Dendritic cell treated with granulocyte-macrophage colony-stimulating factor and Interleukin-4, amounts not matched to agents 40 ng/mL and 50 ng/mL, for 4 days (primary cell): Measurements from ENCODE around the gene RPIA.

Experiments used
- H3K27ac Mint-ChIP-seq: one replicate; pipeline ENCODE4 v1.8.0; 2022; ENCODE audit warnings: mild to moderate bottlenecking, mixed read lengths
- H3K27me3 Mint-ChIP-seq: one replicate; pipeline ENCODE4 v1.8.0; 2022; ENCODE audit warnings: mild to moderate bottlenecking, mixed read lengths
- H3K36me3 Mint-ChIP-seq: one replicate; pipeline ENCODE4 v1.8.0; 2022; ENCODE audit warnings: low read depth, mixed read lengths
- H3K4me1 Mint-ChIP-seq: one replicate; pipeline ENCODE4 v1.8.0; 2022; ENCODE audit warnings: low read depth, mixed read lengths
- H3K4me3 Mint-ChIP-seq: one replicate; pipeline ENCODE4 v1.8.0; 2022; ENCODE audit warnings: mild to moderate bottlenecking, moderate library complexity, mixed read lengths
- H3K9me3 Mint-ChIP-seq: one replicate; pipeline ENCODE4 v1.8.0; 2022; ENCODE audit warnings: mixed read lengths
- intact Hi-C: fragments of 100-400 bp; cut with micrococcal nuclease; formaldehyde crosslinking; loops from one replicate; pipeline ENCODE4 v1.15.0; 2022

RPIA gene

DNA sequence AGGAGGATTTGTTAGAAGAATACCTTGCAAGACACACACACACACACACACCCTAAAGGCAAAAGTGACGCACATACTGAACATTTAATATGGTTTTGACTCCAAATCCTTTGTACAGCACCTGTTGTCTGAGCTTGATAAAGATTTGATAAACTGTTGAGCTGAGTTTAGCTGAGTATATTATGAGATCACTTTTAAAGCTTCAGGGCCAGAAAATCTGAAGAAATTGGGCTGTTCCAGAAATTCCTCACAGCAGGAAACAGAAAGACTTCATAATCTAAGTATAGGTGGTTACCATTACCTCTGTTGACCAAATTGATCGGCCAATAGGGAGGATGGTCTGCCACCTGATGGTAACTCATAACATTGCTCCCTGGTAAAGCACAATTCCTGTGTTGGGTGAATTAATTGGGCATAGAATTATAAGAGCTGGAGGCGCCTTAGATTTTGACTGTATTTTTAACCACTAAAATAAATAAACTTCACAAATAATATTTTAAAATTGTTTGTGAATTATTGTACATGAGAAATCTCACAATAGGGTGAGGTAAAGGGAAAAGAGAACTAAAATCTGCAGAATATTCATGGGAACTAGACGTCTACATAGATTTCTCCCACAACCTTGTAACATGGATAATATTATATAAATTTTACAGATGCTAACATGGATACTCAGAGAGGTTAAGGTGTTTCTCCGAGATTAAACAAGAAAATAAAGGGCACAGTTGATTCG lies 21.8 kb upstream of the RPIA start:
- Mint-ChIP-seq H3K27me3 (peaks cover 2% of the 10 kb centered on the region), H3K27ac (no peak overlapping the region), H3K4me1 (no peaks in the 10 kb centered on the region), H3K9me3 (no peaks in the 10 kb centered on the region), H3K4me3 (no peak overlapping the region), H3K36me3 (no peaks in the 10 kb centered on the region)
- intact Hi-C loops, result no loop called here

DNA sequence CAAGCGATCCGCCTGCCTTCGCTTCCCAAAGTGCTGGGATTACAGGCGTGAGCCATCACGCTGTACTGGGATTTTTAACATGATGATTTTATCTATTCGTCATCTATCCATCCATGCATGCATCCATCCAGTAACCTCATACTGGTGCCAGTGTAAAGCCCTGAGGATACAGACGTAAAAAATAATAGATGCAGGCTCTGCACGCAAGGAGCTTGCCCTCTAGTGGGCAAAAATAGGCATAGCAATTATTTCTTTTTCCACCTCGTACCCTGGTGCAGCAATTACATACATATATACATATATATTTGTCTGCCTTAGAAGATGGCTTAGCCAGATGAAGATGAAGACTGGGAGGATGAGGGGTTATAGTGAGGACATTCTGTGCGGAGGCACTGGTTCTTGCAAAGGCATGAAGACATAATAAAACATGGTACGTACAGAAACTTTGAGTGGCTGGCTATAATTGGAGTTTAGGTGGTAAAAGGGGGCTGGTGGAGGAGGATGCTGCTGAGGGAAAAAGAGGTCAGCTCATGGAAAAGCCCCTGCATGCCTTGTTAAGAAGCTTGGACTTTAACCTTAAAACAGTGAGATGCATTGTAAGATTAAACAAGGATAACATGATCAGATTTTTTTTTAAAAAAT lies 19.6 kb upstream of the RPIA start:
- H3K4me1 Mint-ChIP-seq, result no peaks in the 10 kb centered on the region
- no peaks in the 10 kb centered on the region for H3K9me3 Mint-ChIP-seq
- no peak overlapping the region for H3K27ac Mint-ChIP-seq
- peaks cover 2% of the 10 kb centered on the region for H3K27me3 Mint-ChIP-seq
- intact Hi-C loops, result loop anchor here (1.0 kb wide), 1 partner anchor 81 kb away; no protein-coding TSS in a partner anchor
- no peaks in the 10 kb centered on the region for H3K36me3 Mint-ChIP-seq
- no peak overlapping the region for H3K4me3 Mint-ChIP-seq

DNA sequence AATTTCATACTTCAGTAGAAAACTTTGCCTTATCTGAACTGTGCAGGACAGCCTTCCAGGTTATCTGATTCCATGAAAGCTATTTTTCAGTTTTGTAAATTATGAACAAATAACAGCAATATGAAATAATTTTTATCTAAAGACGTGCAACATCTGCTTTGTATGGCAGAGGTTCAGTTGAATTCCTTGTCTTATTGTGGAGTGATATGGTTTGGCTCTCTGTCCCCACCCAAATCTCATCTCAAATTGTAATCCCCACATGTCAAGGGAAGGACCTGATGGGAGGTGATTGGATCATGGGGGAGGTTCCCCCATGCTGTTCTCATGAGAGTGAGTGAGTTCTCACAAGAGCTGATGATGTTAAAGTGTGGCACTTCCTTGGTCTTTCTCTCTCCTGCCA lies 18.1 kb upstream of the RPIA start:
- no peaks in the 10 kb centered on the region for H3K4me1 Mint-ChIP-seq
- H3K27ac Mint-ChIP-seq, result no peak overlapping the region
- peaks cover 2% of the 10 kb centered on the region for H3K27me3 Mint-ChIP-seq
- no peak overlapping the region for H3K4me3 Mint-ChIP-seq
- no peaks in the 10 kb centered on the region for H3K9me3 Mint-ChIP-seq
- intact Hi-C loops, result no loop called here
- H3K36me3 Mint-ChIP-seq, result no peaks in the 10 kb centered on the region

DNA sequence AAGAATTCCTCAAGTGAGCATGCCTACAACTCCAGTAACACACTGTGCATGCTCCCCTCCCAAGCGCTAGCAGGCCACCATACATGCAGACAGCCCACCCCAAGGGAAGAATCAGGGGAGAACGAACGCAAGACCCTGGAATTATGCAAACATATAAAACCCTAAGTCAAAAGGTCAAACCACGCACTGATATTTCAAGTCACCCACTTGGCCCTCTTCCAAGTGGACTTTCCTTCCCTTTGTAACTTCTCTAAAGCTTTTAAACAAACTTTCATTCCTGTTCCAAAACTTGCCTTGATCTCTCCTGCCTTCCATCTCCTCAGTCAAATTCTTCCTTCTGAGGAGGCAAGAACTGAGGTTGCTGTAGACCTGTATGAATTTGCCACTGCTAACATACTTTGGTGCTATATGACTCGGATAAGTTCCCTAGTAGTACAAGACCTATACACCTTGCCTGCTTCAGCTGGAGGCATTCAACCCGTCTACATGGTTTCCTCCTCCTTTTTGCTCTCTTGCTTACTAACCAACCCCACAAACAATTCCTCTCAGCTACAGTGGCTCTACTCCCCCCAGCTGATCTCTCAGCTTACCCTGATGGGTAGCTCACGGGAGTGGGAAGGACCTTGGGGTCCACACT lies 11.1 kb upstream of the RPIA start:
- Mint-ChIP-seq H3K27me3 (peaks cover 2% of the 10 kb centered on the region), H3K36me3 (no peaks in the 10 kb centered on the region), H3K9me3 (peaks cover 19% of the 10 kb centered on the region), H3K4me3 (no peak overlapping the region), H3K4me1 (peaks cover 26% of the 10 kb centered on the region), H3K27ac (no peak overlapping the region)
- intact Hi-C loops, result no loop called here

DNA sequence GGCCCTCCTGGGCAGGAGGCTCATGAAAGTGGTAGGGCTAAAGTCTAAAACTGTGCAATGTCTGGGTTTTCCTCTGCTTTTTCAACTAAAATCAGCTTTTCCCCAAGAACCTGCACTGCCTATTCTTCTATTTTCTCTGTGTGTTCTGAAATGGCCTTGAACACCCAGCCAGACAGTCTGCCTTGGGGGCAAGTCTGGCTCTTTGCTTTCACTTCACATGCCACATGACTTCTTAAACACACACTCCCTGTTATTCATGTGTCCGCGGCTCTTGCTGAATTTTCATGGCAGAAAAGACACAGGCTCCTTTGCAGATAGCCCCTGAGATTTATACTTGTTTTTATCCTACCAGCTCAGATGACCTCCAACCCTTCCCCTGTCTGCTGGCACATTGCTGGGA lies 10.6 kb upstream of the RPIA start:
- intact Hi-C loops, result no loop called here
- no peak overlapping the region for H3K27ac Mint-ChIP-seq
- H3K36me3 Mint-ChIP-seq, result no peaks in the 10 kb centered on the region
- H3K27me3 Mint-ChIP-seq, result peaks cover 3% of the 10 kb centered on the region
- peaks cover 19% of the 10 kb centered on the region for H3K9me3 Mint-ChIP-seq
- no peak overlapping the region for H3K4me3 Mint-ChIP-seq
- H3K4me1 Mint-ChIP-seq, result peaks cover 26% of the 10 kb centered on the region

DNA sequence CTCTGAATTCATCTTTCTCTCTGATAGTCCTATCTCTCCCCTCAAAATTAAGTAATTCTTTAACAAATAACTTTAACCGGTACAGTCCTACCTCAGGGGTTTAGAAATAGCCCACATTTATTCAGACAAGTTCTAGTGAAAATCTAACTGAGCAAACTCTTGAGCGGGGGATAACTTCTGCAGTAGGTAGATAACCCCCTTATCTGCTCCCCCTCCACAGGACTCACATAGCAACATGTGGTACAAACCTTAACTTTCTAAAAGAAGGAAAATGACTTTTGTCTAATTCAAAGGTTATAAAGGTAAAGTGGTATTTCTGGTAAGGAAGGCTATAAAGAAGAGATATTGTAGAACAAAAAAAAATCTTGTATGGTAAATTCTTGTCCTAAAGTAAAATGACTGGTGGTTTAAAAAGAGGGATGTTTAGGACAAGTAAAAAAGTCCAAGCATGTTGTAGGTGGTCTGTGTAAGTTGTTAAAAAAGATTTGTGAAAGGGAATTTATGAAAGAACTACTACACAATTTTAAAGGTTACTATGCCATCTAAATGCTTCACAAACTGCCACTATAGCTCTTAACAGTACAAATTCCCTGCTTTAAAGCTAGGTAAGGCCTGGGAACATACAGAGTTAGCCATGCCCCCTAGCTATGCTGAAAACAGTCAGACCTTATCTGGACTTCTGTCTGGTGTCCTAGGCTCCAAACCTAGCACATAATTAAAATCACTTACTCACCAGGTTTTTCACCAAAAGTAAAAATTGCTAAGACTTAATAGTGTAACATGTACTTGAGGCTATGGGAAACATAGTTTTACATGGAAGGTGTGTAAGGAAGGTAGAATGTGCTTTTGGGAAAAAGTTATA lies 8.1 kb upstream of the RPIA start:
- H3K27ac Mint-ChIP-seq, result no peak overlapping the region
- intact Hi-C loops, result no loop called here
- H3K4me3 Mint-ChIP-seq, result no peak overlapping the region
- peaks cover 3% of the 10 kb centered on the region for H3K27me3 Mint-ChIP-seq
- no peaks in the 10 kb centered on the region for H3K36me3 Mint-ChIP-seq
- H3K4me1 Mint-ChIP-seq, result peaks cover 26% of the 10 kb centered on the region
- H3K9me3 Mint-ChIP-seq, result peaks cover 27% of the 10 kb centered on the region

DNA sequence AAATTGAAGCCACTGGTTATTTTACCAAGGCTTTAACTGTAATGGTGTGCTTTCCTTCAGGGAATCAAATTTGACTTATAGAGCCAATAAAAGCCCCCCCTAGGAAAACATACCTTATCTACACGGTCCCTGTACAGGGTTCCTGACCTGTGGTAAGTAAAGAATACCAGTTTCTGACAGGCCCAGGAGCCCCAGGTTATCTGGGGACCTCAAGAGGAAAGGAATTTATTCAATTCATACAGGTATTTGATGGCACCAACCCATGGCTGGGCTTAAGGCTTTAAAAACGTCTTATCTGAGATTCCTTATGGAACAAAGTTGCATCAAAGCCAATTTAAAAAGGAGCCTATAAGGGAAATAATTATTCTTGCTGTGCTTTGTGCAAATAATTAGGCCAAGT lies 7.0 kb upstream of the RPIA start:
- Mint-ChIP-seq H3K27ac (no peak overlapping the region), H3K4me3 (no peak overlapping the region), H3K9me3 (peaks cover 27% of the 10 kb centered on the region), H3K27me3 (peaks cover 2% of the 10 kb centered on the region), H3K36me3 (no peaks in the 10 kb centered on the region), H3K4me1 (peaks cover 24% of the 10 kb centered on the region)
- intact Hi-C loops, result no loop called here

DNA sequence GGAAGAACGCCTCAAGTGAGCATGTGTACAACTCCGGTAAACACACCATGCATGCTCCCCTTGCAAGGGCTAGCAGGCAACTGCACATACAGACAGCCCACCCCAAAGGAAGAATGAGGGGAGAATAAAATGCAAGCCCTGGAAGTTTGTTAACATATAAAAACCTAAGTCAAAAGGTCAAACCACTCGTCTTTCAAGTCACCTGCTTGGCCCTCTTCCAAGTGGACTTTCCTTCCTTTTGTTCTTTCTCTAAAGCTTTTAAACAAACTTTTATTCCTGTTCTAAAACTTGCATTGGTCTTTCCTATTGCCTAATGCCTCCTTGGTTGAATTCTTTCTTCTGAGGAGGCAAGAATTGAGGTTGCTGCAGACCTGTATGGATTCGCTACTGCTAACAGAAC lies 5.2 kb upstream of the RPIA start:
- Mint-ChIP-seq H3K27ac (no peak overlapping the region), H3K9me3 (peaks cover 27% of the 10 kb centered on the region), H3K4me1 (peaks cover 23% of the 10 kb centered on the region), H3K36me3 (no peaks in the 10 kb centered on the region), H3K4me3 (no peak overlapping the region), H3K27me3 (peaks cover 1% of the 10 kb centered on the region)
- intact Hi-C loops, result no loop called here

DNA sequence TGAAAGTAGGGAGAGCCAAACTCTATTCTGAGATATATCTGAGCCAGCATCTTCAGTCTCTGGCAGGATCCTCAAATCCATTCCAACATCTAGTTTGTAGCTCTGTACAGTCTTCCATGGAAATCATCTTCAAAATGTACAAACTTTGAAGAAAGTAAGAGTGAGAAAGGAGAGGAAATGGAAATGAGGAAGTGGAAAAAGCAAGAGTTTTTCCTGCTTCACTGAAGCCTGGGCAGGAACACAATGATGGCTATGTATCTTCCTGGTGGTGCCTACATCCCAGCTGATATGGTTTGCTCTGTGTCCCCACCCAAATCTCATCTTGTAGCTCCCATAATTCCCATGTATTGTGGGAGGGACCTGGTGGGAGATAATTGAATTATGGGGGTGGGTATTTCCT lies 4.1 kb upstream of the RPIA start:
- Mint-ChIP-seq H3K27me3 (peaks cover 1% of the 10 kb centered on the region), H3K27ac (no peak overlapping the region), H3K9me3 (peaks cover 27% of the 10 kb centered on the region), H3K36me3 (peaks cover 10% of the 10 kb centered on the region), H3K4me1 (peaks cover 24% of the 10 kb centered on the region), H3K4me3 (no peak overlapping the region)
- intact Hi-C loops, result no loop called here

DNA sequence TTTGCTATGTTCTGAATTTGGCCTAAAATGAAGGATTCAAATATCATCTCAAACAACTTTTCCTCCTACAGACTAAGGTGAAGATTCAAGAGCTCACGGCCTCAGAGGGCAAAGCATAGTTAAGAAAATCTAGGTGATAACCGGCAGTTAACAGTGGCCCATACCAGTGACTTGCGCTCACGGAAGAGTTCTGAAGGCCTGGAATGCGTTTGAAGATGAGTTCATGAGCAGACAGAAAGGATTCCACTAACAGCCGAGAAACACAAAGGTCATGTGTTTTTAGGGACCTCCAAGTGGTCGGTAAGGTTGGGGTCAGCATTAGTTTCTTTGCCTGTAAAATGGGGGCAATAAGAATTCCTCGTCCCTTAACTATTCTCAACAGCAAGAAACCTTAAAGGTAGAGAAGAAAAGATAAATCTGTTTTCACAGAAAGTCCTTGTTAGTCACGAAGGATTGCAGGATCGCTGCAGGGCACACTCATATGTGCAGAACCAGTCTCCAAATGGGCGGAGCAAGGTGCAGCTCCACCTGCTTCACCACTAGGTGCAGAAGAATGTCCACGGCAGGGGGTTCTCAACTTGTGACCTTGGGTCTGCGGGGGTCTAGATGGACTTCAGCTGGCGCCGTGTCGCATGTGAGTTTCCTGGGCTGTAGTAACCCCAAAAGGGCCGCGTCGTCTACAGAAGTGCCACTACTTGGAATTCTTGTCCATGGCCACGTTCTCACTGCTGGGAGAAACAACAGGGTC lies 708 bp upstream of the RPIA start:
- Mint-ChIP-seq H3K9me3 (peaks cover 8% of the 10 kb centered on the region), H3K27me3 (no peaks in the 10 kb centered on the region), H3K27ac (peak overlapping the region; percentile 93), H3K4me1 (peaks cover 39% of the 10 kb centered on the region), H3K4me3 (peak overlapping the region; percentile 96), H3K36me3 (peaks cover 10% of the 10 kb centered on the region)
- intact Hi-C loops, result loop anchor here (1.0 kb wide), 1 partner anchor 63 kb away; the partner anchor contains the start of gene EIF2AK3

DNA sequence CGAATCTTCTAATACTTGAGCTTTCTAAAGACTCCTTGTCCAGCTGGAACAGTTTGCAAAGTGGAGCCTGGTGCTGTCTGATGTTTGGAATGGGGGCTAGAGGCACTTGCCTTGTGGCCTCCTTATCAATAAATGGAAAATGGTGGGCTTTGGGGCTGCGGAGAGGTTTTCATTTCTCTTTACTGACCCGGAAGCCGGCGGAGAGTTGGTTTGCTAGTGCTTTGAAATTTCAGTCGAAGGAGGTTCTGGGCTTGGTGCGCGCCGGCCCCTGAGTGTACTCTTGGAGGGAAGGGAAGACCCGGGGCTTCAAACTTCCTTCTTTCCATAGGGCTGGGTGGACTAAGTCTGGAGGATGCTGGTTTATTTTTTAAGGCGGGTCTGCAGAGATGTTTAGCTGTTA lies 714 bp downstream of the RPIA start:
- H3K27ac Mint-ChIP-seq, result peak overlapping the region; percentile 93
- no peaks in the 10 kb centered on the region for H3K27me3 Mint-ChIP-seq
- peak overlapping the region; percentile 96 for H3K4me3 Mint-ChIP-seq
- peaks cover 39% of the 10 kb centered on the region for H3K4me1 Mint-ChIP-seq
- intact Hi-C loops, result no loop called here
- H3K9me3 Mint-ChIP-seq, result peaks cover 8% of the 10 kb centered on the region
- H3K36me3 Mint-ChIP-seq, result peaks cover 10% of the 10 kb centered on the region

DNA sequence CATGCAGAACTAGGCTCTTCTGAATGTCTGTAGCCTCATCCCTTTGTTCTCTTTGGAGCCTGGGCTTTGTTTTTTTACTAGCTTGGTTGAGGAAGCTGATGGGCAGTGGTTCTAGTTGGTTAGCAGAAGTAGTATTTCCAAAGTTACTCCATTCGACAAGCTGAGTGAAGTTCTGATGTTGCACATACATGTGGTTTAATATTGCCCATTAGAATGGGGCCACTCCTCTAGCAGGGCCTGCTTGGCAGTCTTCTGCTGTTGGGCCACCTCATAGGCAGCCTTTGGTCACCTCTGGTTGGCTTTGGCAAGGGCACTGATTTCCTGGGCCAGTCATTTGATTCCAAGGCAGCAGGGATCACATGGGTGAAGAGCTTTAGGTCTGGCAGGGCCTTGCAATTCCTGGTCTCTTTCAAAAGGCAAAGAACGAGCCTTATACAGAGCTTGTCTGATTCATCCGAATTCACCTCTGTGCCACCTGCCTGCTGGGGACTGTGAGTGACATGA lies 2.5 kb downstream of the RPIA start:
- Mint-ChIP-seq H3K36me3 (peaks cover 19% of the 10 kb centered on the region), H3K4me1 (peaks cover 52% of the 10 kb centered on the region), H3K4me3 (no peak overlapping the region), H3K27ac (no peak overlapping the region), H3K9me3 (no peaks in the 10 kb centered on the region), H3K27me3 (no peaks in the 10 kb centered on the region)
- intact Hi-C loops, result no loop called here

DNA sequence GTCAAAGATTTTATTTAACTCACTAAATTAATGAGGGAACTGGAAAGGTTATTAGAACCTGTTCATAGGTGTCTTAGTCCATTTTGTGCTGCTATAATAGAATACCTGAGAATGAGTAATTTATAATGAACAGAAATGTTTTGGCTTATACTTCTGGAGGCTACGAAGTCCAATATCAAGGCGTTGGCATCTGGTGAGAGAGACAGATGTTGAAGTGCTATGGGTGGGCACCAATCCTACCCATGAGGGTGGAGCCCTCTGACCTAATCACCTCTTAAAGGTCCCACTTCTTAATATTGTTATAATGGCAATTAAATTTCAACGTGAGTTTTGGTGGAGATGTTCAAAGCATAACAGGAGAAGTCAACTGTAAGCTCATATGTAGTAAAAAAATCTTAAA lies 5.1 kb downstream of the RPIA start:
- H3K27ac Mint-ChIP-seq, result no peak overlapping the region
- peaks cover 32% of the 10 kb centered on the region for H3K36me3 Mint-ChIP-seq
- H3K27me3 Mint-ChIP-seq, result no peaks in the 10 kb centered on the region
- no peaks in the 10 kb centered on the region for H3K9me3 Mint-ChIP-seq
- intact Hi-C loops, result no loop called here
- H3K4me1 Mint-ChIP-seq, result peaks cover 35% of the 10 kb centered on the region
- no peak overlapping the region for H3K4me3 Mint-ChIP-seq
